Motor neuron (in vitro differentiated cells): ENCODE results near the gene SPAG16. TPM values are rescaled to one million over a fixed set of nuclear protein-coding genes. Genes with fewer than 3 reads are reported as not detected.

Experiments
- ATAC-seq, 8 experiments: fragments of 200-7000 bp; cut with Tn5 transposase; replicated peaks in 6 of 8; 2 replicates each; pipeline ENCODE4 v1.8.0; 2021; ENCODE audit warnings: mild to moderate bottlenecking in 8 of 8, moderate library complexity in 8 of 8
- H3K27ac ChIP-seq, 2 donors: fragments of 250-450 bp; sonication (Bioruptor Pico); 2 replicates each; pipeline ENCODE4 v1.9.0; 2021; ENCODE audit warnings: antibody characterized with exemption in 2 of 2, mild to moderate bottlenecking in 2 of 2, moderate library complexity in 1 of 2
- H3K4me1 ChIP-seq, 2 donors: fragments of 250-450 bp; sonication (Bioruptor Pico); replicated peaks in 1 of 2; 2 replicates each; pipeline ENCODE4 v1.6.1; 2021; ENCODE audit warnings: antibody characterized with exemption in 2 of 2, mild to moderate bottlenecking in 2 of 2, moderate library complexity in 1 of 2
- H3K4me3 ChIP-seq, 5 donors: fragments of 250-450 bp; sonication (Bioruptor Pico); 2 replicates each; pipeline ENCODE4 v1.9.0; 2021; ENCODE audit warnings: antibody characterized with exemption in 5 of 5, mild to moderate bottlenecking in 5 of 5, moderate library complexity in 4 of 5
- WGBS, 10 experiments: fragments of 450-650 bp; shearing (Covaris generic); methylation state at CpG; one replicate each; pipeline ENCODE4 v1.0.0; 2022; 5-methylcytosine and 5-hydroxymethylcytosine counted together
- in situ Hi-C, 9 experiments: fragments of 400-800 bp; cut with MboI; loops; one replicate each; pipeline ENCODE4 v1.15.0; 2021; ENCODE audit warnings: low sequenced_read_pairs in 9 of 9, low pct_unique_long_range_greater_than_20kb in 2 of 9; ENCODE audit not compliant: unreplicated experiment in 9 of 9
- total RNA-seq, 8 experiments: library from RNA; unstranded; fragments of 300-600 nt; gene quantifications; 2 replicates each; pipeline versions ENCODE4 v1.2.3 to v1.2.4, GENCODE V29; 2022

The SPAG16 gene
- total RNA-seq, 8 experiments from 2014 or later: 13.2 to 123 (median 34.7) TPM

DNA sequence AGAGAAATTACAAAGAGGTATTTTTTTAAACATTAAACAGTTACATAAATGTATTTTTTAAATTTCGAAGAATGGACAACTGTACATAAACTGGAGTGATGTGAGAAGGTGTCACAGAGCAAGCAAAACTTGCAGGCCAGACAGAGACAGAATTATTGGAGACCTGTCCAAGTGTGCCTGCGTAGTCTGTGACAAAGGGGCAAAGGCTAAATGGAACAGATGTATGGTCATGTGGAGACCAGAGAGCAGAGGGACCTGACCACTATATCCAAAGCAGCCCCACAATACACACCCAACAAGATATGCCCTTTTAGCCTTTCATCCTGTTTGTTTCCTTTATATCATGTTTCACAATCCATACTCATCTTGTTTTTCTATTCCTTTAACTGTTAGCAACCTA, 901.3 kb downstream of the SPAG16 start:
- 44 to 95% (median 76%) methylated on average over 1 to 2 of the region's 2 CpGs; no CpG with 5 or more reads in 2 of the 10 experiments for WGBS, 10 experiments
- no peak overlapping the region for H3K4me3 ChIP-seq
- in situ Hi-C loops: no loop called here
- no peak for ATAC-seq
- no peaks in the 10 kb centered on the region for H3K4me1 ChIP-seq
- no peak overlapping the region for H3K27ac ChIP-seq

DNA sequence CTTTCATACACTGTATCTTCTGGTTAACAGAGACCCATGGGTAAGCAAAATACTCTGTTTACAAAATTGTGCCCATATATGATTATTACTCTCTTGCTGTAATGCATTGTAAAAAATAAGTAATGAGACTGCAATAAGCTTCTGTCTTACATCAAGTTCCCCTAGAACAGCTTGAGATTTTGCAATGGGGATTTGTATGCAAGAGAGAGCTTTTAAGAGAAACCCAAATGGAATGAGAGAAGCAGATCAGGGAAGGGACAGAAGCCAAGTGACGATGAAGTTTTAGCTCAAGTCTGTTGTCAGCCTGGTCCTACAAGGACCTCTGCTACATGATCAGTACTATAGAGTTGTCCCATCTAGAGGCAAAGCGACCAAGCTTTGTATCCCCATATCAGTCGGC, 908.4 kb downstream of the SPAG16 start:
- ATAC-seq: no peak
- WGBS, 10 experiments: 40 to 100% (median 98%) methylated on average over 1 to 3 of the region's 3 CpGs; no CpG with 5 or more reads in 2 of the 10 experiments
- in situ Hi-C loops: no loop called here
- H3K4me1 ChIP-seq: no peaks in the 10 kb centered on the region
- no peak overlapping the region for H3K27ac ChIP-seq
- no peak overlapping the region for H3K4me3 ChIP-seq

DNA sequence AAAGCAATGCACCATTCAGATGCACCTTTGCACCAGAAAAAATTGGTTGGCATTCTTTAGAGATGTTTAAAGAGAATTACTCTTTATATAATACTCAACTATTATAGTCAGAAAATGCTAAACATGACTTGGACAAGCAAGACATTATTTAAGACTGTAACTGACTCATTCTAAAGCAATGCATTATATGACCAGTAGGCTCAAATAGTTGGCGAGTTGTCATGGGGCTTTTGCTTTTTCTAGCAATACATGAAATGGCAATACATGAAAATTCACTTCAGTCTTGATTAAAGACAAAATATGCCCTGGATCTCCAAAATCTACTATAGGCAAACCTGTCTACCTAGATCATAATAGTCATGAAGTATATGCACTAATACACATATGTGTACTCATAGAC, 909.7 kb downstream of the SPAG16 start:
- Histone ChIP-seq H3K4me3 (no peak overlapping the region), H3K27ac (no peak overlapping the region), H3K4me1 (no peaks in the 10 kb centered on the region)
- in situ Hi-C loops: no loop called here
- 0 to 89% (median 40%) methylated on average over 1 of the region's 1 CpG; no CpG with 5 or more reads in 3 of the 10 experiments for WGBS, 10 experiments
- ATAC-seq: peak in 4 of 8 experiments; percentile 27 to 72 (median 46)

DNA sequence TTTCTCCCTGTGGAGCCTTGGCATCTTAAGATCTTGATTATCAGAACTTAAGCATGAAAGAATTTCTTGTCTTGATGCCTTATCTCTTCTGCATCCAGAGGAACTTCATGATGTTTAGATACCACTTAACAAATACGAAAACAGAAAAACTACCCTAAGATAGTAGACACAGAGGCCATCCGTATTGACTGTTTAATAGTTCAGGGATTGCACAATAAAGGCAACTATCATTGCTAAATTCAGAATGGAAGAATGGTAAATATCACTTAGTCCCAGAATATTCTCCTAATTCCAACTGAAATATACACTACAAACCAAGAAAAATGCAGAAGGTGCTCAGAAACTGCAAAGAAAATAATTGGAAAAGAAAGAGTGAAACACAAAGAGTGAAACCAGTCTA, 912.0 kb downstream of the SPAG16 start:
- H3K4me1 ChIP-seq: no peaks in the 10 kb centered on the region
- H3K27ac ChIP-seq: no peak overlapping the region
- H3K4me3 ChIP-seq: no peak overlapping the region
- in situ Hi-C loops: no loop called here
- 40 to 100% (median 93%) methylated on average over 1 to 2 of the region's 2 CpGs; no CpG with 5 or more reads in 1 of the 10 experiments for WGBS, 10 experiments
- ATAC-seq: no peak

DNA sequence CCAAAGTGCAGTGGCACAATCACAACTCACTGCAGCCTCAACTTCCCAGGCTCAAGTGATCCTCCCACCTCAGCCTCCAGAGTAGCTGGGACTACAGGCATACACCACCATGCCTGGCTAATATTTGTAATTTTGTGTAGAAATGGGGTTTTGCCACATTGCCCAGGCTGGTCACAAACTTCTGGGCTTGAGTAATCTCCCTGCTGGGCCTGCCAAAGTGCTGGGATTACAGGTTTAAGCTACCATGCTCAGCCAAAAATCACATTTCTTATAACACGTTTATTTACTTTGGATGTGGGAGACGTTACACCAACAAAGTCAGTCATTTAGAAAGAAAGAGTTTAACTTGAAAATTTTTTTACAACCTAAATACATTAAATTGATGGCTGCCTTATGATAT, 917.6 kb downstream of the SPAG16 start:
- Histone ChIP-seq H3K27ac (no peak overlapping the region), H3K4me1 (no peaks in the 10 kb centered on the region), H3K4me3 (no peak overlapping the region)
- in situ Hi-C loops: no loop called here
- ATAC-seq: no peak
- 46 to 100% (median 80%) methylated on average over 1 to 2 of the region's 2 CpGs; no CpG with 5 or more reads in 5 of the 10 experiments for WGBS, 10 experiments

DNA sequence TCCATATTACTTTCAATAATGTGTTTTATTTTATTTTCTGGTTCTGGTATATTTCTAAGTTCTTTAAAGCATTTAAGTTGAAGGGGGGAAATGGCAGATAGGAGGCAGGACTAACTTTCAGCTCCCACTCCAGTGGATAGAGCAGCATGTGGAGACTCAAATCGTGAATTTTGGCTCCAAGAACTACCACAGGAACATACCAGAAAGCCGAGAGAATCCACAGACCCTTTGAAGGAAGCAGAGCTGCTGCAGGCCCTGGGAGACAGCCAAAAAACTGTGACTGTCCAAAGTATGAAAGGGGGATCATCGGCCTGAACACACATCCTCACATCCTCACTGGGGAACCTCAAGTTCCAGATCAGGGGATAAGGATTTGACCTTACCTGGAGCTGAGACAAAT, 919.0 kb downstream of the SPAG16 start:
- in situ Hi-C loops: no loop called here
- no peak for ATAC-seq
- H3K4me1 ChIP-seq: no peaks in the 10 kb centered on the region
- no peak overlapping the region for H3K27ac ChIP-seq
- H3K4me3 ChIP-seq: no peak overlapping the region
- 6 to 100% (median 60%) methylated on average over 1 to 3 of the region's 3 CpGs; no CpG with 5 or more reads in 2 of the 10 experiments for WGBS, 10 experiments

DNA sequence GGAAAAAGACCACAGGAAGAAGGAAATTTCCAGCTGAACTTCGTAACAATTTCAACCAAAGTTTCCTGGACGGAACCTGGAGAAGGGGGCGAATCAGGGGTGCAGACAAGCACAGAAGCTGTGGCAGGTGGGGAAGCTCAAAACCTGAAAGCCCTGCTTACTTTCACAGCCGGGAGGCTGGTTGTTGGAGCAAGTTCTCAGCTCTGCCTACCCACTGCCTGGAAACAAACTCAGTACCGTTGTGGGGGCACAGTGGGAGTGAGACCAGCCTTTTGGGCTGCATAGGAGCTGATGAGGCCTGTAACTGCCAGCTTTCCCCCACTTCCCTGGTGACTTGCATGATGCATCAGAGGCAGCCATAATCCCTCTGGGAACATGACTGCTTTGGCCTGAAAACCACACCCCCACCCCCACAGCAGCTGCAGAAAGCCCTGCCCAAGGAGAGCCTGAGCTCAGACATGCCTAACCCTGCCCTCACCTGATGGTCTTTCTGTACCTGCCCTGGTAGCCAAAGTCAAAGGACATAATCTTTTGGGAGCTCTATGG, 919.6 kb downstream of the SPAG16 start:
- in situ Hi-C loops: no loop called here
- 20 to 100% (median 86%) methylated on average over 1 to 5 of the region's 5 CpGs; no CpG with 5 or more reads in 5 of the 10 experiments for WGBS, 10 experiments
- ATAC-seq: peak in 2 of 8 experiments; percentile 70 to 80

DNA sequence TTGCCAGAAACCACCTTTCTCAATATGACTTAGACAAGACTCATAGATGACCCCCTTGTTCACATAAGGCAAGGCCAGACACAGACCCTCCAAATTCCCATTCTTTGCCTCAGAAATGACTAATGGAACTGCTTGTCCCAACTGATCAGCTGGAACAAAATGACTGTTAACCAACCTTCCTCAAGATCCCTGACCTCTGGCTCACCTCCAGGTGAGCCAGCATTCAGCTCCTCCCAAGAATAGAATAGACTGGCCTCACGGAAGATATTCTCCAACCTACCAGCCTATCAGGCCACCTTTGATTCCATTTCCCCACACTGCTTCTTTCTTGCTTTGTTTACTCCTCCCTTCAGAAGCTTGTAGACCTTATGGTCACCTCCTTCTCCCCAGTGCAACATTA, 930.8 kb downstream of the SPAG16 start:
- in situ Hi-C loops: no loop called here

More for the DNA sequence above, 919.6 kb downstream of the SPAG16 start:
- Histone ChIP-seq H3K27ac (no peak overlapping the region), H3K4me1 (no peaks in the 10 kb centered on the region), H3K4me3 (no peak overlapping the region)

DNA sequence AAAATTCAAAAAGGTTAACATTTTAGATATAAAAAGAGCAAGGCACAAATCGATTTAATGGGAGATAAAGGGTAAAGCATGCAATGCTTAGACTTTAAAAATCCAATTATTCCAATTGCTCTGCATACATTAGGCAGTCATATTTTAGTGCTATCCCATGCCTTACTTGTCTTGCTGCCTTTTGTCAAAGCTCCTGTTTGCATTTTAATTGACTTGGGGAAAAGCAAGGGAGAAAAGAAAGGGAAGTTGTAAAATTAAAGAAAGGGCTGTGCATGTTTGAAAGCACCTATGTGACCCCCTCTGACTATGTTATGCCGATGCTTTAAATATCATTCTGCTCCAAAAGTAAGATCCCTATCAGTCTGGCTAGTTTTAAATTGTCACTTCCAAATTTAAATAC, 932.9 kb downstream of the SPAG16 start:
- H3K4me1 ChIP-seq: peaks cover 0 to 6% of the 10 kb centered on the region in 2 donors
- in situ Hi-C loops: no loop called here
- WGBS, 10 experiments: 0 to 65% (median 22%) methylated on average over 1 to 2 of the region's 2 CpGs

More for the DNA sequence above, 930.8 kb downstream of the SPAG16 start:
- no peak for ATAC-seq
- WGBS, 10 experiments: 67 to 100% (median 80%) methylated on average over 1 of the region's 1 CpG; no CpG with 5 or more reads in 5 of the 10 experiments
- Histone ChIP-seq H3K4me3 (no peak overlapping the region), H3K4me1 (peaks cover 0 to 6% of the 10 kb centered on the region in 2 donors), H3K27ac (no peak overlapping the region)

DNA sequence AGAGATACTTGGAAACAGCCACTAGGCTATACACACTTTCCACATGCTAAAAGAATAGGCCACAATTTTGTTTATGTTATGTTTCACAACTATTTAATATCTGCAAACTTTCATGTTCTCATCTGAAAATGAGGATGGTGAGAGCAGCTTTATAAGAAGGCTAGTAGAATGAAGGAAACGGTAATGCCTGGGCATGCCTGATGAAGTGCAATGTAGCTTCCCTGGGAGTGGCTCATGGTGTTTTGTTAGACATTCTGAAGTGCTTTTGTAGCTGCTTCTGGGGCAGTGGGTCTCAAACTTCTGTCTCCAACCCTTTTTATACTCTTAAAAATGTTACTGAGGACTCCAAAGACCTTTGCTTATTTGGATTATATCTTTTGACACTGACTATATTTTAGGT, 933.3 kb downstream of the SPAG16 start:
- Histone ChIP-seq H3K27ac (no peak overlapping the region), H3K4me3 (no peak overlapping the region), H3K4me1 (peaks cover 0 to 6% of the 10 kb centered on the region in 2 donors)
- peak in 2 of 8 experiments; percentile 26 to 43 for ATAC-seq
- in situ Hi-C loops: no loop called here
- WGBS, 10 experiments: 50 to 86% (median 50%) methylated on average over 1 of the region's 1 CpG; no CpG with 5 or more reads in 3 of the 10 experiments

More for the DNA sequence above, 932.9 kb downstream of the SPAG16 start:
- Histone ChIP-seq H3K27ac (no peak overlapping the region), H3K4me3 (no peak overlapping the region)
- ATAC-seq: peak in 1 of 8 experiments; percentile 30

DNA sequence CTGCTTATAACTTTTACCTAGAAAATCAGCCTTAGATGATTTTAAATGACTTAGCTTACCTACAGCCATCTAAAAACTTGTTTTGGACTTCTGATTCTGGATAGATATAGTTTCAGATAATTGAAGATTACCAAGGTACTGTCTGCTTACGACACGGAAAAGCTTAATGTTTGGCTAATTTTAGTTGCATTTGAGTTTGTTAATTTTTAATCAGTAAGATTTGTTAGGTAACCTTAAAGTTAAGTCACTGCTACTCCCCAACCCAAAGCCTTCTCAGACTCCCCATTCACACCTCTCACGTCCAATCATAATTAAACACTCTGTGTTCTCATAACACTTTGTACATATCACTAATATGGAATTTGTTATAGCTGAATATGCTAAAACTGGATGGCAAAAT, 936.0 kb downstream of the SPAG16 start:
- WGBS, 10 experiments: 0 to 100% (median 63%) methylated on average over 1 to 3 of the region's 3 CpGs; no CpG with 5 or more reads in 1 of the 10 experiments
- ATAC-seq: no peak
- H3K27ac ChIP-seq: no peak overlapping the region
- H3K4me1 ChIP-seq: peaks cover 0 to 6% of the 10 kb centered on the region in 2 donors
- in situ Hi-C loops: no loop called here
- H3K4me3 ChIP-seq: no peak overlapping the region

DNA sequence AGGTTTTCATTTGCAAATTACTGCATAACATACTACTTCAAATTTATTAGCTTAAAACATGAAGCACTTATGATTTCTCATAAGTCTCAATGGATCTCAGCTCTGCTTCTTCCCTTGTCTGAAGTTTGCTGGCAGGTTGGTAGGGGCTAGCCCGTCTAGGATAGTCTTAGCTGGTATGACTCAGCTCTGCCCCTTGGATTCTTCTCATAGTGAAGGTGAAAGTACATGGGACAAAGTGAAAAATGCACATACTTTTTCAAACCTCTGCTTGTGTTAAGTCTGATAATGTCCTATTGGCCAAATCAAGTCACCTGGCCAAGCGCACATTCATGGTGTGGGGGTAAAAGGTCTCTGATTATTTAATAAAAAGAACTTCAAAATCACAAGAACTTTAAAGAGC, 941.8 kb downstream of the SPAG16 start:
- no peak overlapping the region for H3K4me3 ChIP-seq
- H3K27ac ChIP-seq: no peak overlapping the region
- H3K4me1 ChIP-seq: no peaks in the 10 kb centered on the region
- WGBS, 10 experiments: 92 to 100% (median 100%) methylated on average over 1 to 2 of the region's 2 CpGs; no CpG with 5 or more reads in 4 of the 10 experiments
- in situ Hi-C loops: no loop called here
- no peak for ATAC-seq

DNA sequence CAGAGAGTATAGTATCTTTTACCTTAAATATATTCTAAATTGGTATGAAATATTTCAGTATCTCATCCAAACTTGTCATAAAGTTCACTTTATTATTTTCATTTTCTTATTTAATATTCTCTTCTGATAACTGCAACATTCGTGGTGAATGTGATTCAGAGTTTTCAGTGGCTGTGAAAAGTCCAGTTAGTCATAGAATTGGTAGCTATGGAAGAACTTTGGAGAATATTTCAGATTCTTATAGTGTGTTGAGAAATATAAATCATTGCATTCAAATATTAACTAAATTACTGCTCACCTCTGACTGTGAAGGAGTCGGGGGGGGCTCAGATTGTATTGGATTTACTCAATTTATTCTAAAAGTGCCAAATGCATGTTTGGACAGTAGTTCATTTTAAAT, 948.0 kb downstream of the SPAG16 start:
- 6 to 100% (median 85%) methylated on average over 1 to 2 of the region's 2 CpGs; no CpG with 5 or more reads in 1 of the 10 experiments for WGBS, 10 experiments
- H3K4me3 ChIP-seq: no peak overlapping the region
- ATAC-seq: no peak
- no peak overlapping the region for H3K27ac ChIP-seq
- H3K4me1 ChIP-seq: no peaks in the 10 kb centered on the region
- in situ Hi-C loops: no loop called here

DNA sequence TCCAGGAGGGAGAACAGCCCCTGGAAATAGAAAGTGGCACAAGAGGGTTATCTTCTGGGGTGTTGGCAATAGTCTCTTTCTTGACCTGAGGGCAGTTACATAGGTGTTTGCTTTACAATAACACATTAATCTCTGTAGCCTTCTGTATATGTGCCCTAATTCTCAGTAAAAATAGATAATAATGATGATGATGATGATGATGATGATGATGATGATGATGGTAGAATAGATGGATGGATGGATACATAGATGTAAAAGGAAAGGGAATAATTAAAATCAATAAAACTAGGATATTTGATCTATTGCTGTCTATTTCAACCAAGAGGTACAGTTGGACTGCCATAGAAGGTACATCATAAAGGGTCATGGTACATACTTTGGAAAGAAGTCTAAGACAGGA, 948.9 kb downstream of the SPAG16 start:
- H3K27ac ChIP-seq: no peak overlapping the region
- H3K4me1 ChIP-seq: no peaks in the 10 kb centered on the region
- H3K4me3 ChIP-seq: no peak overlapping the region
- in situ Hi-C loops: no loop called here
- ATAC-seq: no peak
